Vagina (tissue), 2 donors: ENCODE results near the gene SAE1.

Experiments used
- POLR2A ChIP-seq, 2 donors: fragments of 450-650 bp; IDR thresholded peaks; one replicate each; pipeline ENCODE4 v1.6.1; 2017; ENCODE audit warnings: antibody characterized with exemption in 2 of 2, mild to moderate bottlenecking in 2 of 2, moderate library complexity in 2 of 2
- POLR2AphosphoS5 ChIP-seq, 2 donors: sonication (generic); formaldehyde crosslinking; IDR thresholded peaks; one replicate each; pipeline ENCODE4 v1.9.0; 2017; ENCODE audit warnings: antibody characterized with exemption in 2 of 2, mild to moderate bottlenecking in 2 of 2, low read depth in 1 of 2; ENCODE audit not compliant: insufficient read depth in 1 of 2
- TF ChIP-seq, protein P1 (sequence below), 3 experiments: fragments of 450-650 bp in 2 of 3; fragments of 200-600 bp in 1 of 3; sonication (generic) in 1 of 3; IDR thresholded peaks; one replicate each; pipeline ENCODE4 v1.5.1; 2017 to 2019; ENCODE audit warnings: antibody characterized with exemption in 3 of 3, mild to moderate bottlenecking in 2 of 3, moderate library complexity in 2 of 3

DNA sequence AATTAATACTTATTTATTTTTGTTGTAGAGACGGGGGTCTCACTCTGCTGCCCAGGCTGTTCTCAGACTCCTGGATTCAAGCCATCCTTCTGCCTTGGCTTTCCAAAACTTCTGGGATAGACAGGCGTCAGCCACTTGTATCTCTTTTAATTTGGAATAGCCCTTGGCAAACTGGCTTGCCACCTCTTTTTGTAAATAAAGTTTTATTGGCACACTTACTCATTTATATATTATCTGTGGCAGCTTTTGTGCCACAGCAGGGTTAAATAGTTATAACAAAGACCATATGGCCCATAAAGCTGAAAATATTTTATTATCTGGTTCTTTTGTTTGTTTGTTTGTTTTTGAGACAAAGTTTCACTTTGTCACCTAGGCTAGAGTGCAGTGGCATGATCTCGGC, 69.9 kb downstream of the SAE1 start:
- TF ChIP-seq POLR2AphosphoS5 (IDR thresholded peaks at IDR 0.05; ENCODE audit: insufficient read depth in 1 of 2, low read depth in 1 of 2) (no peak), POLR2A (IDR thresholded peaks at IDR 0.05) (no peak)
- TF ChIP-seq, protein P1, sequence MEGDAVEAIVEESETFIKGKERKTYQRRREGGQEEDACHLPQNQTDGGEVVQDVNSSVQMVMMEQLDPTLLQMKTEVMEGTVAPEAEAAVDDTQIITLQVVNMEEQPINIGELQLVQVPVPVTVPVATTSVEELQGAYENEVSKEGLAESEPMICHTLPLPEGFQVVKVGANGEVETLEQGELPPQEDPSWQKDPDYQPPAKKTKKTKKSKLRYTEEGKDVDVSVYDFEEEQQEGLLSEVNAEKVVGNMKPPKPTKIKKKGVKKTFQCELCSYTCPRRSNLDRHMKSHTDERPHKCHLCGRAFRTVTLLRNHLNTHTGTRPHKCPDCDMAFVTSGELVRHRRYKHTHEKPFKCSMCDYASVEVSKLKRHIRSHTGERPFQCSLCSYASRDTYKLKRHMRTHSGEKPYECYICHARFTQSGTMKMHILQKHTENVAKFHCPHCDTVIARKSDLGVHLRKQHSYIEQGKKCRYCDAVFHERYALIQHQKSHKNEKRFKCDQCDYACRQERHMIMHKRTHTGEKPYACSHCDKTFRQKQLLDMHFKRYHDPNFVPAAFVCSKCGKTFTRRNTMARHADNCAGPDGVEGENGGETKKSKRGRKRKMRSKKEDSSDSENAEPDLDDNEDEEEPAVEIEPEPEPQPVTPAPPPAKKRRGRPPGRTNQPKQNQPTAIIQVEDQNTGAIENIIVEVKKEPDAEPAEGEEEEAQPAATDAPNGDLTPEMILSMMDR (IDR thresholded peaks at IDR 0.05) = no peak
